COLO829 (cell line): ENCODE results near the gene CWC27.

Experiments used
- DNase-seq: peaks from one replicate; pipeline ENCODE4 v3.0.0; 2012; ENCODE audit warnings: low spot score

The CWC27 gene, protein sequence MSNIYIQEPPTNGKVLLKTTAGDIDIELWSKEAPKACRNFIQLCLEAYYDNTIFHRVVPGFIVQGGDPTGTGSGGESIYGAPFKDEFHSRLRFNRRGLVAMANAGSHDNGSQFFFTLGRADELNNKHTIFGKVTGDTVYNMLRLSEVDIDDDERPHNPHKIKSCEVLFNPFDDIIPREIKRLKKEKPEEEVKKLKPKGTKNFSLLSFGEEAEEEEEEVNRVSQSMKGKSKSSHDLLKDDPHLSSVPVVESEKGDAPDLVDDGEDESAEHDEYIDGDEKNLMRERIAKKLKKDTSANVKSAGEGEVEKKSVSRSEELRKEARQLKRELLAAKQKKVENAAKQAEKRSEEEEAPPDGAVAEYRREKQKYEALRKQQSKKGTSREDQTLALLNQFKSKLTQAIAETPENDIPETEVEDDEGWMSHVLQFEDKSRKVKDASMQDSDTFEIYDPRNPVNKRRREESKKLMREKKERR

DNA sequence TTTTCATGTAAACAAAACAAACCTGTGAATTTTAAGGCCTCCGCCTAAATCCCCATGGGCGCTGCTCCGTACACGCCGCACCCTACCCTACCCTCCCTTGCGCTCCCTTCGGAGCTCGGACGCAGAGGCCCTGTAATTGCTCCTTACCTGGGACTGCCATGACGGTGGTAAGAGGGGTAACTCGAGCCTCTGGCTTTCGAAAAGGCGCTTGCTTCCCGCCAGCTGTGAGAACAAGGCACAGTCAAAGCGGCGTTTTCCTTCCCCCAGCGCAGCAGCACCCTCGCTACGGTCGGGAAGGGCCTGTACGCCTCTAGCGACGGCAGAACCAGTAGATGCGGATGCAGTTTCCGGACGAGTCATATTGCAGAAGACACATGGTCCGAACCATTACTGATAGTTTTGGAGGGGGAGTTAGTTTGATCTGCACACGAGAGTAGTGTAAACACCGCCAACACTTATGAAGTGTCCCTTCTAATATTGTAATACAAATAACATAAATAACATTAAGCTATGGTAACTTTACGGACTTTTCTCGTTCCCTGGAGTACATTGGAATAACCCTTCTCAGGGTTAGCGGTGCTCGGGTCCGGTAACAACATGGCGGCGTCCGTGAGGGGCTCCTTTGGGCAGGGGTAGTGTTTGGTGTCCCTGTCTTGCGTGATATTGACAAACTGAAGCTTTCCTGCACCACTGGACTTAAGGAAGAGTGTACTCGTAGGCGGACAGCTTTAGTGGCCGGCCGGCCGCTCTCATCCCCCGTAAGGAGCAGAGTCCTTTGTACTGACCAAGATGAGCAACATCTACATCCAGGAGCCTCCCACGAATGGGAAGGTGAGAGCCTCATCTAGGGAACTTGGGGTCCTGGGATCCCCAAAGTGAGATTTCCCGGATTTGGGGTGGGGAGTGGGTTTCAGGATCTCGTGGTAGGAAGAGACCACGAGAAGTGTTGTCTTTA lies at the start of gene CWC27, which contains the start of gene SREK1IP1:
CWC27 (plus strand) TSS at position 573 of the 955 bp plus-strand sequence; CDS start at position 790, 217 bp downstream.
SREK1IP1 (minus strand) TSS at position 334 of the 955 bp plus-strand sequence; CDS start at position 160, 174 bp downstream.
- peak; percentile 37 for DNase-seq

DNA sequence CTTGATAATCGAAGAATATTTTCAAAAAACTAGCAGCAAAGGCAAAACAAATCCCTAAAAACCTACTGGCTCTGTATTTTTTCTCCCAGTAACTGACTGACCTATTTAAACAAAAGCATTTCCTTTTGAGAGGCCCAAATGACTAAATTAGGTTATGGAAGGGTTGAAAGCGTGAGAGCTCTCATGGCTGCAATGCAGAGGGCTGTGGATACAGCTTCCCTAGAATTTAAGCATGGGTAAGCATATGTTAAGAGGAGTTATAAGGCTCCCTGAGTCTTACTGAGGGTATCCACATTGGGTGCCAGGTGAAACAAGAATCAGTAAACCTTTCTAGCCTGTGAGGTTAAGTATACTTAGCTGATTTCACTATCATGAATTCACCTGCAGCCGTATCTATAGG lies 46.1 kb upstream of the CWC27 start:
- no peak for DNase-seq

DNA sequence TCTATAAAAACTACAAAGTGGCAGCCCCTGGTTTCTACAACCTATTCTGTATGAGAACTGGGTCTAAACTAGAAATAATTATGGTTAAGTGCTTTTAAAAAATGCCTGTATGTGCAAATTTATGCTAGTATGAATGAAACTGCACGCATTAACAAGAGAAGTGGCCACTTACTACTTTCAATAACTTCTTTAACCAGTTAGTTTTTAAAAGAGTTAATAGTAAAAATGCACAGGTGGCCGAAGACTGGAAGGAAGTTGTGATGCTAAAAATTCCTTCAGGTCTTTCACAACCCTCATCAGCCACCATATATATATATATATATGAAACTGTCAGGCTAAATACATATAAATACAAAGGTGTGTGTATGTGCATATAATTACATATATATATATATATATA lies 41.6 kb upstream of the CWC27 start:
- no peak for DNase-seq

DNA sequence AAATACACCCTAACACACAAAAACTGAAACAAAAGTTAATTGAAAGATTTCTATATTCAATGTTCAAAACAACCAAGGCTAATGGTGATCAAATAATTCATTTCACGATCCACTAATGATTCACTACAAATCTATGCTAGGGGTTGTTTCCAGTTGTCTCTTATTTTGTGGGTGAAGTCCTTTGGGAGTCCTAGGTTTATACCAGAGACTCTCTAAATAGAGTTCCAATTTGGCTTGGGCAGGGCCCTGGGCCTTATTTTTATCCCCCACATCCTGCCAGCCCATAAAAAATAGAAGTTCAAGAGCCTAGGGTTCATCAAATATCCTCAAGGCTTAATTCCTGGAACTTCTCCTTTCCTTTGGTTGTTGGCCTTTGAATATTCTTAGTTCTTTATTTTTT lies 26.3 kb upstream of the CWC27 start:
- DNase-seq = no peak

DNA sequence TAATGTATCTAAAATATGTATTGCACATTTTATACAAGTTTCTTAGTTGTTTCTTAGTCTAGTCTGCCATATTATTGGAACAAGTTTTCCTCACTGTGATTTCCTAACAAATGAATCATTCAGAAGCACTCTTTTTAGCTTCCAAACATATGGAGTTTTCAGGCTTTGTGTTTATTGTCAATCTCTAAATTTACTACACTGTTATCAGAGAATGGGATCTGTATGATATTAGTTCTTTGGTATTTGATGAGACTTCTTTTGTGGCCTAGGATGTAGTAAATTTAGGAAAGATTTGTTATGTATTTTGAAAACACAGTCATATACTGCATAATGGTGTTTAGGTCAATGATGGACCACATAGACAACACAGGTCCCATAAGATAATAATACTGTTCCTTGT lies 25.9 kb upstream of the CWC27 start:
- no peak for DNase-seq

DNA sequence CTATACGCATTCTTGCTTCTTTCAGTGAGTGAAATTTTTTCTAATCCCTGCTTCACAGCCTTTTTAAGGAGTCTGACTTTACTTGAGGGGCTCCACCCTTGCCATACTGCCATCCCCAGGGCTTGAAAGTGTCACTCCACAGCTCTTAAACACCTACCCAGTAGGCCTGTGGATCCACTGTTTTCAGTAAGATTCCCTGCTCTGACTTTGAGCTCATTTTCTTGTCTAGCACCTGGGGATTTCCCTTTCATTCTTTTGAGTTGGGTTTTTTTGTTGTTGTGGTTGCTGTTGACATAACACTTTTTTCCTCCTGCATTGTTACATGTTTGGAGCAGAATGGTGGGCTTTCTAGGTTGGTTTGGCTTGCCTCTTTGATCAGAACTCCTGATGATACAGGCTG lies 23.8 kb upstream of the CWC27 start:
- DNase-seq = no peak

DNA sequence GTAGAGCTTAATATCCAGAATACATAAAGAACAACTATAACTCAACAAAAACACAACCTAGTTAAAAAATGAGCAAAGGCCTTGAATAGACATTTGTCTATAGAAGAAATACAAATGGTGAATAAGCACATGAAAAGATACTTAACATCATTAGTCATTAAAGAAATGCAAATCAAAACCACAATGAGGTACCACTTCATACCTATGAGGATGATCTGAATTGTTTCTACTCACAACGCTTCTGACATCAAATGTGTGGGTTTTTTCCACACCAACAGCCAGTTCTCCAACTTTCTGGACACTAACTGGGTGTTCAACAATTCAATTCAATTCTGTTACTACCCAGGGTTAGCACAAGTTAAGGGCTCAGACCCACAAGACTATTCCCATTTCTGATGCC lies 22.3 kb upstream of the CWC27 start:
- no peak for DNase-seq

DNA sequence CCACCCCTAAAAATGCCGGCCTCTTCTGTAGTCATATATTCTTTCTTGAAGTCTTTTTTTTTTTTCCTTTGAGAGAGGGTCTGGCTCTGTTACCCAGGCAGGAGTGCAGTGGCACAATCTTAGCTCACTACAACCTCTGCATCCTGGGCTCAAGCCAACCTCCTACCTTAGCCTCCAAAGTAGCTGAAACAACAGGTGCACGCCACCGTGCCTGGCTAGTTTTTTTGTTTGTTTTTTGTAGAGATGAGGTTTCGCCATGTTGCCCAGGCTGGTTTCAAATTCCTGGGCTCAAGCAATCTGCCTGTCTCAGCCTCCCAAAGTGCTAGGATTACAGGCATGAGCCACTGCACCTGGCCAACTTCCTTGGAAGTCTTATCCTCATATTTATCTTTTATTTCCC lies 19.3 kb upstream of the CWC27 start:
- no peak for DNase-seq

DNA sequence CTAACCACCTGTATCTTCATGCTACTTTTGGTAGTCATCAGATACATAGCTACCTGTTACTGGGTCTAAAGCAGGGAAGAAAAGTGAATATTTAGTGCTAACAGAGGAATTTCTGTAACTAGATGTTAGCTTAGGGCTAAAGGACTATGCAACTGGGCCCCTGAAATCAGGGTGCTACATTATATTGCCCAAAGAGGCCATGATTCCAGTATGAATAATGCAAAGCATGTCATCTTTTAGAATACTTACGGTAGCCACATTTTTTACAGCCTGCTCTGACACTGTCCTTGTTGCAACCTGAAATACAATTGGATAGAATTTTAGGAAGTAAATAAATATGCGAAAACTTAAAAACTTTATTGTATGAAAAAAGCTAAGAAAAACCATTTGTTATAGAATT lies 14.7 kb upstream of the CWC27 start:
- DNase-seq = no peak

DNA sequence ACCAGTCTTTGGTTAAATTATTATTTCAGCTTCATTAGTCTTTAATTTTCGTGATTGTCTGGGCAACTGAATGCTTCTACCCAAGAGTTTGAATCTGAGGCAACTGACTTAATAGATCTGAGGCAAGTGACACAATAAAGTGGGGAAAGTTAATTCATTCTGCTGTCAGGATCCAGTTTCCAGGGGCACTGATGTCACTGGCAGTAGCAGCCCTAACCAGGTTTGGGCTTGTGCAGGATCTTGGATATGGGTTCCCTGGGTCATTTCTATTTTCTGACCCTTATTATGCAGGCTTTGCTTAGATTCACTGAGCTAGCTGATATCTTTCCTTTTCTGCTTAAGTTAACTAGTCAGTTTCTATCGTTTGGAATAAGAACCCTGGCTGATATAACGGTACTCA lies 9.8 kb upstream of the CWC27 start:
- no peak for DNase-seq

DNA sequence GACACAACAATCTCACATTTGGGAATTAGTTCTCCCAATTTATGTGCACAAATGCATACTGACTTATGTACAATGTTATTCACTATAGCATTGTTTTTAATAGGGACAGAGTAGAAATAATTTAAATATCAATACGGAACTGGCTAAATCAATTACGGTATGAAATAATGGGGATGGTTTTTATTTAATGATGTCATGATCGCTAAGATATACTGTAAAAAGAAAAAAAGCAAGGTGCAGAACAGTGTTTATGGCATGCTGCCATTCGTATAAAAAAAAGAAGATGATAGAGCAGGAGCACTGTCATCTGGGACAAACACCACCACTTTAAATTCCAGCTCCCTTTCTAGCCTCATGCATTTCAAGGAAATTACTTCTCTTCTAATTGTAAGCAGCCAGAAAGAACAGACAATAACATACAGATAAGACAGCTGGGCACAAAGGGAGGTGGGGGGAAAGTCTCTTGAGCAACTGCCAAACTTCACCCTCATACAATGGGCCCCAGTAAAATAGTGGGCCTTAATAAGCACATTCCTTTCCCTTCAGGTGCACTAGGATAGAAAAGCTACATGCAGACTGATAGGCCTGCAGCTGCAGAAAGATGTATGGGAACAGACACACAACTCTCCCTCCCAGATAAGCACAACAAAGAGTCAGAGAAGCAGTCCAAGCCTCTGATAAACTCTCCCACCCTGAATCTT lies 8.6 kb upstream of the CWC27 start:
- DNase-seq = no peak

DNA sequence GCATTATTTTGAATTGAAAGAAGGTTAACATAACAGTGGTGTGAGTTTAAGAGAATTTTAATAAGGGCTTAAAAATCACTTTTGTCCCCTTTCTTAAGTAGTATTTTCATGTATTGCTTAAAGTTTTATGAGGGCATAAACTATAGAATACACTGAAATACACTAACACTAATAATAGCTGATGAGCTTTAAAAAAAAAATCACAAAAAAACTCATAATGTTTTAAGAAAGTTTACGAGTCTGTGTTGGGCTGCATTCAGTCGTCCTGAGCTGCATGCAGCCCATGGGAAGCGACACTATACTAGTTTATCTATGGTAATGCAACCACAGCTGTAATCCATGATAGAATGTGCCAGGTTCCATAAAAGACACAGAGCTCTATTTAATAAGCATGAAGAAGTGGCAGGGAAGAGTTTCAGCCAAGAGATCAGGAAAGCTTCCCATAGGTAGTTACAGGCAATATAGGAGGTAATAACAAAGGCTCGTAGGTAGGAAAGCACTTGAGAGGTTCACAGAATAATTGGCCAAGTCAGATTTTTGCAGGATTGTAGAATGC lies 4.7 kb upstream of the CWC27 start:
- DNase-seq = no peak

DNA sequence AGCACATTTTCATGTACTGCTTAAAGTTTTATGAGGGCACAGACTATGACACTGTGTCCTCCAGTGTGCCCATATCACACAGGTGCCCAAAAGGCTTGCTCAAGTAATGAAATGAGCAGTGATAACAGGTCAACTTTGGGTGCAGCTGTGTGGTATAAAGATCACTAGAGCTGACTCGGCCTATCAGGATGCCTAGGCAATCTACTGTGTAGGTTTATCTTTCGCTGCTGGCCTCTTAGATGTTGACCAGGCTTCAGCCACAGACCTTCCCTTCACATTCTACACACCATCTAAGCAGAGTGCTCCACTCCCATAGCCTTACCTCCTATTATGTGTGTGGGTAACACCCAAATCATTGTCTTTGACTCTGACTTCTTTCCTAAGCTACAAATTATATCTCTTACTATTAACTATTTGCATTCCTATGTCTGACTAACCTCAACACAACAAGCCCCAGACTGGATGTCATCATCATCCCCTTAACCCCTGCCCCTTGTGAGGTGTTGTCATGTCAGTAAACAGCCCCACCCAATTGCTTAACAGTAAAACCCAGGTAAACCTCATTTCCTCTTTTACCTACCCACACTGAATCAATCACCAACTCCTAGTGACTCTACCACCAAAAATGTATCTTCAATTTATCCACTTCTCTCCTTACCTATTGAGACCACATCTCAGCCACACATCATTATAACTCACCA lies 2.8 kb upstream of the CWC27 start:
- DNase-seq = no peak

DNA sequence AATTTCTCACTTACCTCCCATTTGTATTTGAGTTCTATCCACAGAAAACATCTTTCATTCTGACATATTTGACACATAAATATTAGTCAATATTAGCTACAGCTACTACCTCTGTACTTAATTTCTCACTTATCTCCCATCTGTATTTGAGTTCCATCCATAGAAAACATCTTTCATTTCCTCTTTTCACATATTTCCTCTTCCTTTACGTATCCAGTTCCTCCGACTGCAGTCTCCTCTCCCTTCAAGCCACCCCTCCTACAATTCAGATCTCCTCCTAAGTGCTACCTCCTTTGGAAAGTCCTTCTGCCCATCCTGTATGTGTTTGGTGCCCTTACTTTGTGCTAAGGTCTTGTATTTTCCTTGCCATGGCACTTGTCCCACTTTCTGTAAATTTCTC lies 1.8 kb upstream of the CWC27 start:
- no peak for DNase-seq

DNA sequence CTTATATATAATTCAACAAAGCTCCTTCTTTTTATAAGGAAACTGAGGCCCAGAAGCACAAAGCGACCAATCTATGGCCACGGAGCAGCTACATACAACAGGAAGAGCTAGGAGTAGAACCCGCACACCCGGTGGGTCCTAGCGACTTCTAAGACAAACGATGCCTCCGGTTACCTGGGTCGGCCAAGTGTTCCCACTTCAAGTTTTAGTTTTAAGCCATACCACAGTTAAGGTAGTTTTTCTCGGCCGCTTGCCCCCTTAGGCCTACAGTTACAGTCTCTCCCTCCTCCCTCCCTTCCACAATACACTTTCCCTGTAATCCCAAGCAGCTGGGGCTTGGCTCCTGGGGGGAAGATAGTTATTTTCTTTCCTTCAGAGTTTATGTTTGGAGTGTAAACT lies 772 bp upstream of the CWC27 start:
- DNase-seq = no peak

DNA sequence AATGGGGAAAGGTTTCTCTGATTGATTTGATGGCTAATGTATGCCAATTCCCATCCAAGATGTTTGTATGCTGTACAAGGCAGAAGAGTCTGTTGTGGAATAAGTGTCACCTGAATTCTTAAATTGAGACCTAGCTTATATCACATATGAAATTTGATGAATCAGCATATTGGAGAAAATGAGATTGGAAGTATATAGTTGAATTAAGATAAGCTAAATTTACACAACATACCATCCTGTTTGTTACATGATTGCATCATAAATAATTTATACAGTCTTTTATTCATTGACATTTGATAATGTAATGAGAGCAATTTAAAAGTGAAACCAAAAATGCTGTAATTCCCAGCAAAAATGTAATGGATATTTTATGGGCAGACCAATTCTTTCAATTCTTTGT lies 1.1 kb downstream of the CWC27 start:
- no peak for DNase-seq

DNA sequence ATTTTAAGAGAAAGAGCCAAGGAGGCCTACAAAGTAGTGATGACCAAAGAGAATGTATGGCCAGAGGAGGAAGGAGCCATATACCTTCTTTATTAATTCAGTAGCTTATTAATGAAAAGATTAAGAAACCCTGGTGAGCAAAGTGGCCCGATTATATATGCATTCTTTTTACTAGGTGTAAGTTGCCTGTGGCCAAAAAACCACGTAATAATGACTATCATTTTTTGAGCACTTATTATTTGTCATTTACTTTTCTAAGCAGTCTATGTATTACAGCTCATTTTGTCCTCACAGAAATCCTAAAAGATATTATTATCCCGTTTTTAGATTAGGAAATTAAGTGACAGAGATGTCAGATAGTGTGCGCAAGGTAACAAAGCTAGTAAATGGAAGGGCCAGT lies 3.0 kb downstream of the CWC27 start:
- no peak for DNase-seq

DNA sequence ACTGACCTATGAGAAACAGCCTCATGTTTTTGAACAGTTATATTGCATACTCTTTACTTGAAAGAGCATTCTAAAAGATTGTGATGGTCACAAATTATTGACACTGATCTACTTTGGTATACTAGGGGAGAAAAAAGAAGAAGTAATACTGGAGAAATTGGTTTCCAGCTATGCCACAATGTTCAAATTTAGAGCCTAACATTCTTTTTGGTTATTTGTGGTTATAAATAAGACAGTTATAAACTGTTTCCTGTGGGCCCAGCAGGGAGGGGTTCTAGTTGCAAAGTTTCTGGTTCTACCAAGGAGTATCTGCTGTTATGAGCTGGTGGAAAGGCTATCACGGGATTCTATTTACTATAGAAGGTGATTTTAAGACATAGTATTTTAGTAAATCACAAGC lies 4.8 kb downstream of the CWC27 start:
- no peak for DNase-seq

DNA sequence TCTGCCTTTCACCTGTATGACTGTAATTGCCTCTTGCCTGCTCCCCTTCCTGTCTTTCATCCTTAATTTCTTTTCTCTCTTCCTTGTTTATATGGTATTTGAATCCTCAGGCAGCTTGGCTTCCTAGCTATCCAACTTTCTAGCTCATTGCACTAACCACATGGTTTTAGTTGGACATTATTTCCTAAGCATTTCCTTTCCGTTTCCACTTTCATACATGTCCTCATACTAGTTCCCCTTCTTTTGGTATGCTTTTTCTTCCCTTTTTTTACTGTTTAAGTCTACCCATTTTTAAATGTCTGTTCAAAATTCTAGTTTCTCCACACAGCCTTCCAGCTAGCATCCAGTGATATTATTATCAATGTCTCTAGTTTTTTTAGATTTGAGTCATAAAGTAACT lies 6.6 kb downstream of the CWC27 start:
- no peak for DNase-seq

DNA sequence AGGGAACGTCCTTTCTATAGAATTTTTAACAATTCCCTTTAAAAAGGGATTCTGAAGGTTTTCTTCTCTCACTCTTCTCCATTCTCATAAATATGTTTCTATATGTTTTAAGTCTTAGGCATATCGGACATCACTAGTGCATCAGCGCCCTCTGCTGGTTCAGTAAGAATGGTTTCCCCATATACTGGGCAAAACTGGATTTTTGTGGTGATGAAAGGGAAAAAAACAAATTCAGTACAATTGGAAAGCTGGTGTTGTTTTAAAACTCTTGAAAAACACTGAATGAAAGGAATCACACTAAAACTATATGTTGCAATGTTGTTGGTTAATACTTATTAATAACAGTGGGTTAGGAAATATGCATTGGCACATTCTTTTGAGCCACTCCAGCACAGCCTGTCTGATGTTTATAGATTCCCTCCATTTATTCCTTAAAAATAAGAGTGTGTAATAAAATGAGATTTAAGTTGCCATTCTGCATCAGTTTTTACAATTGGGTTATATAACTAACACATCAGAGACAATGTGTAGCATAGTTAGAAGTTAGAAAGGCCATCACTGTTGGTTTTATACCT lies 15.8 kb downstream of the CWC27 start:
- DNase-seq = peak; percentile 3

DNA sequence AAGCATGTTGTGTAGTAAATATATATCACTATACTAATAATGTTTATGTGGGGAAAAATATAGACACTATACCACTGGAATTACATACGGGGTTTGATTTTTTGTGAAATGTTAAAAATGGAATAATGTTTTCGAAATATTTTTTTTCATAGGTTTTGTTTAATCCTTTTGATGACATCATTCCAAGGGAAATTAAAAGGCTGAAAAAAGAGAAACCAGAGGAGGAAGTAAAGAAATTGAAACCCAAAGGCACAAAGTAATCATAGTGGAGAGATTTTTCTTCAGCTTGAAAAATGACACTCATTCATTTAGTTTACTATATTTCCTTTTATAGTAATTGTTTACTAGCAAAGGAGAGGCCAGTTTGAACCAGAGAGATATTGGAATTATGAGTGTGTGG lies 17.6 kb downstream of the CWC27 start:
- no peak for DNase-seq
